HG03159 (cell line): ENCODE results near the gene MAP3K13.
"Not testable (repeated sequence)": the region's sequence is repeated elsewhere in the genome, so short reads cannot be mapped to it uniquely, and the experiment has no call there.

ENCODE experiments used
- ATAC-seq: cut with Tn5 transposase; IDR thresholded peaks from one replicate; pipeline ENCODE4 v1.9.1; 2021; ENCODE audit warnings: mild to moderate bottlenecking, moderate library complexity; ENCODE audit not compliant: unreplicated experiment

The MAP3K13 gene

GRCh38 chr3:185341616-185342458 is 21.1 kb upstream of the MAP3K13 start:
- no peak for ATAC-seq

DNA sequence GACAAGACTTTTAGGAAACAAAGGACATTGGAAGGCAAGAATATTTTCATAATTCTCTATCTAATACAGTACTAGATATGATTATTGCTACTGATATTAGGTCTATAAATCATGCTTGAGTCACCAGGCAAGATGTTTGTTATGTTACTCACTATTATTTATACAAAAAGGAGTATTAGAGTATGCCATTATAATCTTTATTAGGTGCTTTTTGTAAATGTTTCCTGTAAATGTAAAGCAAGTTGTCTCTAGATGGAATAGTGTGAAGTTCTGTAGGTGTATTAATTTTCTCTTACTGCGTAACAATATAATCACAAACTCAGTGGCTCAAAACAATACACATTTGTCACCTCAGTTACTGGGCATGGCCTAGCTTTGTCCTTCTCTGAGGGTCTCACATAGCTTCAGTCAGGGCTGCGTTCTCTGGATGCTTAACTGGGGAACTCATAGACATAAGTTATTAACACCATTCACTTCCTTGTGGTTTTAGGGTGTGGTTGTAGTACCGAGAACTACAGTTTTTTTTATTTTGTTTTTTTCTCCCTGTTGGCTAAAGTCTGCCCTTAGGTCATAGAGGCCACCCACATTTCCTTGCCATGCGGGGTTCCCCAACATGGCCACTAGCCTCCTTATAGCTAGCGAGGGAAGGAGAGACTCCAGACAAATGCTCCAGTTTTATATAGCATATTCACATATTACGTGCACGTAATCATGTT is 20.3 kb upstream of the MAP3K13 start:
- no peak for ATAC-seq

- ATAC-seq: no peak
These were observed 15.5 kb upstream of the MAP3K13 start for GRCh38 chr3:185347399-185347798.

DNA sequence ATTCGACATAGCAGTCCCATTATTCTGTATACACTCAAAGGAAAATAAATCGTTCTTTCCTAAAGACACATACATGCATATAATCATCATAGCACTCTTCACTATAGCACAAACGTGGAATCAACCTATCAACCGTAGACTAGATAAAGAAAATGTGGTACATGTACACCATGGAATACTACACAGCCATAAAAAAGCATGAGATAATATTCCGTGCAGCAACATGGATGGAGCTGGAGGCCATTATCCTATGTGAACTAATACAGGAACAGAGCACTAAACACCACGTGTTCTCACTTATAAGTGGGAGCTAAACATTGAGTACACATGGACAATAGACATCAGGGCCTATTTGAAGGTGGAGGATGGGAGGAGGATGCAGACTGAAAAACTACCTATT is 12.1 kb upstream of the MAP3K13 start:
- no peak for ATAC-seq

GRCh38 chr3:185351396-185351795 is 11.5 kb upstream of the MAP3K13 start:
- no peak for ATAC-seq

- no peak for ATAC-seq
These were observed 9.7 kb upstream of the MAP3K13 start for GRCh38 chr3:185353225-185353624.

GRCh38 chr3:185353823-185354614 is 8.9 kb upstream of the MAP3K13 start:
- ATAC-seq: peak; percentile 99

- ATAC-seq: no peak
These were observed 6.4 kb upstream of the MAP3K13 start for GRCh38 chr3:185356499-185356898.

DNA sequence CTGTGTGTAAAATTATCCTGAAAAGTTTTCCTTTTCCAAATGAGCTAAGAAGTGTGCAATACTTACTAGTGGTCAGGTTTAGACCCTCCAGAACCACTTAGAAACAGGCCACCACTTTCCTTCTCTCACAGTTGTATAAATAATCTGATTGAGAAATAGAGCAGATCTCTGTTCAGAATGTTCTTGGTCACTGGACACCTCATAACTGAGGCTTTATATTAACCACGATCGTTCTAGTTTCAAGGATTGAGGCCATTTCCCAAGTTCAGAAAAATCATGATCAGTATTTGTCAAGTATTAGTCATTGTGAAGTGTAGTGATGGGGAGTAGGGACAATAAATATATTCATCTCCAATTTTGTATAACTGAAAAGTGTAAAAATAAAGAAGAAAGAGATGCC is 1.0 kb upstream of the MAP3K13 start:
- no peak for ATAC-seq

- ATAC-seq: peak; percentile 37
These were observed 797 bp downstream of the MAP3K13 start for GRCh38 chr3:185363662-185364203.

DNA sequence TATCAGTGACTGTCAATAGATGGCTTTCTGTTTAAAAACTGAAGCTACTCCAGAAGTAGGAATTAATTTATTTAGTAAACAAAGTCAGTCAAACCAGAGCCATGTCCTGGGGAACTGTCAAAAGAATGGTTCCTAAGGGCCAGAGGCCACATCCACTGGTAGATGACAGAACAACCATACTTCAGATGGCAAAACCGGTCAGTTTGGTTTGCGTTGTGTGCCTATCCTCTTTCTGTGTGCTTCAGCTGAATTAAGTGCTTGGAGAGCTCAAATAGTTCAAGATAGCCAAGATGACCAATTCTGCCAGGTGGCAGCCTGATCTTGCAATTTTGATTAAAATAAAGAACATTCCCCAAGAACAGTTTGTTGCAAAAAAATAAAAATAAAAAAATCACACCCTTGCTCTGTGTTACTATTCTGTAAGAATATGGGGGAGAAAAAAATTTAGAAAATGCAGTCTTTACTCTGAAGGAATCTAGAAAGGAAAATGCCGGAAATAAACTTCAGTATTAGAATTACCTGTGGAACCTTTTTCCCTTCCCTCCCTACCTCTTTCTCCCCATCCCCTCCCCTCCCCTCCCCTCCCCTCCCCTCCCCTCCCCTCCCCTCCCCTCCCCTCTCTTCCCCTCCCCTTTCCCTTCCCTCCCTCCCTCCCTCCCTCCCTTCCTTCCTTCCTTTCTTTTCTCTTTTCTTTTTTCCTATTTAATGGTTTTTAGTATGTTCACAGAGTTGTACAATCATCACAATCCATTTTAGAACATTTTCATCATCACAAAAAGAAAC is 2.5 kb downstream of the MAP3K13 start:
- ATAC-seq: no peak

DNA sequence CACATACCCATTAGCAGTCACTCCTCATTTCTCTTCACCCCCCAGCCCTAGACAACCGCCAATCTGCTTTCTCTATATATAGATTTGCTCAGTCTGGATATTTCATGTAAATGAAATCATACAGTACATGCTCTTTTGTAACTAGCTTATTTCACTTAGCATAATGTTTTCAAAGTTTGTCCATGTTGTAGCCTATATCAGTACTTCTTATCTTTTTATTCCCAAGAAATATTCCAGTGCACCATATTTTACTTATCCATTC is 3.1 kb downstream of the MAP3K13 start:
- no peak for ATAC-seq

DNA sequence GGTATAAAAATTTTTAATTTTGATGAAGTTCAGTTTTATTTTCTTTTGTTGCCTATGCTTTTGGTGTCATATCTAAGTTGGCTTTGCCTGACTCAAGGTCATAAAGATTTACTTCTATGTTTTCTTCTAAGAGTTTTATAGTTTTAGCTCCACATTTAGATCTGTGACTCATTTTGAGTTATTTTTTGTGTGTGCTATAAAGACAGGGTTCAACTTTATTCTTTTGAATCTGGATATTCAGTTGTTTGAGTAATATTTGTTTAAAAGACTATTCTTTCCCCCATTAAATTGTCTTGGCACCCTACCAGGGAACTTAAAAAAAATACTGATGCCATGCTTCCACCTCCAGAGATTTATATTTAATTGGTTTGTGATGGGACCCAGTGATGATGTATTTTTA is 4.0 kb downstream of the MAP3K13 start:
- ATAC-seq: no peak

GRCh38 chr3:185370349-185370748 is 7.4 kb downstream of the MAP3K13 start:
- not testable (repeated sequence) for ATAC-seq

DNA sequence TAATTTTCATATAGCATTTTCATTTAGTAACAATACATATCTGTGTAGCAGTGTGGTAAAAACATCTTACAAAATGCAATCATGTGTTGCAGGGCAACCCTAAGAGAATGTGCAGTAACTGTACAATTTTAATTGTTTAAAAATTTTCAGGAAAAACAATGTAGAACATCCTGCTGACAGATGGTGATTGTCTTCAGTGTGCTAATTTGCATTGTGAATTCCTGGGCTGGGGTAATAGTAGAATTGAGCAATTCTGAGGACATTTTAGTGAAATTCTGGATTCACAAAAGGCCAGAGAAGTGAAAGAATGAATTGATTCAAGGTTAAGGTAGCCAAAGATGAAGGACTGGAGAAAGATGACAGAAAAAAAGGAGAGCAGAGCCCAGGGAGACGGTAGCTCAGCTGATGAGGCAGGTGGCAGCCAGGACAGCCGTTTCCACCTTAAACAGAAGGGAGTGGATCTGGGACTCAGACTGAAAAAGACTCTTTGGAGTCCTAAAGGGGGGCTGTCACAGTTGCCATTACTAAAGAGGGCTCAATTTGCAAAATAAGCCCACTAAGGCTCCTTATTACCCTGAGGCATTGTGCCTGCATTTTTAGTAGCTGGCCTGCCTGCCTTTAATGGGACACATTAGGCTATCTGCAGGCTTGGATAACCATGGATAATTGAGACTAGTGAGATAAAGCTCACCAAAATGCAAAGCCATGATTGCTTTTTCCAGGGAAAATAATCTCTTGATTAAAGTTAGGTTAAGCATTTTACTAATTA is 8.6 kb downstream of the MAP3K13 start:
- no peak for ATAC-seq

- no peak for ATAC-seq
These were observed 18.6 kb downstream of the MAP3K13 start for GRCh38 chr3:185381320-185382058.

GRCh38 chr3:185382154-185382553 is 19.2 kb downstream of the MAP3K13 start:
- no peak for ATAC-seq

DNA sequence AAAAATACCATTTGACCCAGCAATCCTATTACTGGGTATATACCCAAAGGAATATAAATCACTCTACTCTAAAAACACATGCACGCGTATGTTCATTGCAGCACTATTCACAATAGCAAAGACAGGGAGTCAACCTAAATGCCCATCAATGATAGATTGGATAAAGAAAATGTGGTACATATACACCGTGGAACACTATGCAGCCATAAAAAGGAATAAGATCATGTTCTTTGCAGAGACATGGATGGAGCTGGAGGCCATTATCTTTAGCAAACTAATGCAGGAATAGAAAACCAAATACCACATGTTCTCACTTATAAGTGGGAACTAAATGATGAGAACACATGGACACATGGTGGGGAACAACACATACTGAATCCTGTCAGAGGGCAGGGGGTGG is 23.6 kb downstream of the MAP3K13 start:
- ATAC-seq: not testable (repeated sequence)

DNA sequence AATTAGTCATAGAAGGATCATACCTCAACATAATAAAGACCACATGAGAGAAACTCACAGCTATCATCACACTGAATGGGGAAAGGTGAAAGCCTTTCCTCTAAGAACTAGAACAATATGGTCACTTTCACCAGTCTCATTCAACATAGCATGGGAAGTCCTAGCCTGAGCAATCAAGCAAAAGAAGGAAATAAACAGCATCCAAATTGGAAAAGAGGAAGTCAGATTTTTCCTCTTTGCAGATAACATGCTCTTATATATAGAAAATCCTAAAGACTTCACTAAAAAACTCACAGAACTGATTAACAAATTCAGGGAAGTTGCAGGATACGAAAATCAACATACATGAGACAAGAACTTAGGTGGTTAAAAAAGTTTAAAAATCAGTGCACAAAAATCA is 24.7 kb downstream of the MAP3K13 start:
- ATAC-seq: no peak
